Endothelial cell of umbilical vein (primary cell): ENCODE data around the gene PRKCQ. TPM values are rescaled to one million over a fixed set of nuclear protein-coding genes. Genes with fewer than 3 reads are reported as not detected.

Experiments used
- BruUV-seq: library from RNA; stranded (reverse); fragments of 400-500 nt; replicated peaks from 2 replicates; lab custom pipeline; 2021; lab: Mats Ljungman, UMichigan
- CTCF ChIA-PET: fragments of 300-600, 350-600 bp; sonication (Branson Sonifier 250); formaldehyde crosslinking; loops from one replicate; lab custom pipeline; 2021; ENCODE audit warnings: antibody characterized with exemption, inconsistent platforms; lab: Charles Lee
- POLR2A ChIA-PET: fragments of 300-600, 350-600 bp; sonication (Branson Sonifier 250); formaldehyde crosslinking; loops from one replicate; lab custom pipeline; 2021; ENCODE audit warnings: antibody characterized with exemption, inconsistent platforms; lab: Charles Lee
- DNase-seq: peaks from one replicate; pipeline ENCODE4 v3.0.0-alpha.2; 2011; ENCODE audit warnings: low read depth, low spot score
- FAIRE-seq: peaks from 2 replicates; lab custom pipeline; 2011; peaks lifted over from hg19 to GRCh38; lab: Jason Lieb, UNC
- H2AFZ ChIP-seq: 2 replicates; pipeline ENCODE4 v1.6.0; 2012; ENCODE audit warnings: low read depth, low read length, control low read depth, inconsistent platforms
- H3K27ac ChIP-seq: 2 replicates; pipeline ENCODE4 v1.5.1; 2011; ENCODE audit warnings: low read depth, mild to moderate bottlenecking, control low read depth, low read length, moderate library complexity; ENCODE audit not compliant: insufficient read depth
- H3K27me3 ChIP-seq, 2 experiments: 2 replicates each; pipeline versions ENCODE4 v1.6.0 to v1.6.1; 2011; ENCODE audit warnings: low read length in 2 of 2, mixed read lengths in 1 of 2; ENCODE audit not compliant: control insufficient read depth in 2 of 2, insufficient read depth in 2 of 2
- H3K36me3 ChIP-seq, 2 experiments: 2 replicates in 1 of 2; 3 replicates in 1 of 2; pipeline ENCODE4 v1.5.1; 2011; ENCODE audit warnings: low read length in 2 of 2, mild to moderate bottlenecking in 1 of 2, moderate library complexity in 1 of 2; ENCODE audit not compliant: control insufficient read depth in 2 of 2, insufficient read depth in 2 of 2; ENCODE audit errors: extremely low read depth in 1 of 2
- H3K4me1 ChIP-seq: 3 replicates; pipeline ENCODE4 v1.5.1; 2011; ENCODE audit warnings: mild to moderate bottlenecking, low read length; ENCODE audit not compliant: control insufficient read depth, insufficient read depth; ENCODE audit errors: extremely low read depth
- H3K4me2 ChIP-seq: 2 replicates; pipeline ENCODE4 v1.6.1; 2011; ENCODE audit warnings: low read length, control low read depth, mixed read lengths; ENCODE audit not compliant: insufficient read depth
- H3K4me3 ChIP-seq, 3 experiments: fragments of 200-600 bp in 1 of 3; sonication (generic), shearing (Covaris generic) in 1 of 3; replicated peaks in 1 of 3; 2 replicates each; pipeline ENCODE4 v1.5.1; 2011 to 2016; ENCODE audit warnings: control low read depth in 3 of 3, low read length in 3 of 3, mild to moderate bottlenecking in 2 of 3, inconsistent platforms in 1 of 3, low read depth in 1 of 3, moderate library complexity in 1 of 3; ENCODE audit not compliant: insufficient read depth in 1 of 3
- H3K79me2 ChIP-seq: 2 replicates; pipeline ENCODE4 v1.6.0; 2012; ENCODE audit warnings: low read length, inconsistent platforms; ENCODE audit not compliant: control insufficient read depth, insufficient read depth
- H3K9ac ChIP-seq: replicated peaks from 2 replicates; pipeline ENCODE3; 2011; ENCODE audit warnings: low read length, control low read depth; ENCODE audit not compliant: insufficient read depth; ENCODE audit errors: extremely low read depth
- H3K9me1 ChIP-seq: replicated peaks from 3 replicates; pipeline ENCODE4 v1.6.0; 2011; ENCODE audit warnings: mild to moderate bottlenecking, low read length; ENCODE audit not compliant: control insufficient read depth, insufficient read depth; ENCODE audit errors: extremely low read depth
- H3K9me3 ChIP-seq: replicated peaks from 2 replicates; pipeline ENCODE4 v1.5.1; 2012; ENCODE audit warnings: low read length, inconsistent platforms; ENCODE audit not compliant: control insufficient read depth, insufficient read depth
- H4K20me1 ChIP-seq: replicated peaks from 2 replicates; pipeline ENCODE3; 2011; ENCODE audit warnings: mild to moderate bottlenecking, low read length; ENCODE audit not compliant: control insufficient read depth, insufficient read depth; ENCODE audit errors: extremely low read depth
- EZH2 ChIP-seq: IDR thresholded peaks from 2 replicates; pipeline ENCODE4 v1.6.1; 2012; ENCODE audit warnings: borderline replicate concordance, low read depth, mild to moderate bottlenecking, moderate library complexity, low read length, inconsistent platforms; ENCODE audit not compliant: severe bottlenecking
- FOS ChIP-seq: IDR thresholded peaks from 2 replicates; pipeline ENCODE4 v1.6.1; 2011; ENCODE audit warnings: mild to moderate bottlenecking, low read length, moderate library complexity, borderline replicate concordance; ENCODE audit not compliant: insufficient read depth
- GATA2 ChIP-seq: IDR thresholded peaks from 2 replicates; pipeline ENCODE4 v1.7.0; 2011; ENCODE audit warnings: low read depth, mild to moderate bottlenecking, moderate library complexity, mixed read lengths, low read length; ENCODE audit not compliant: insufficient read length, insufficient read depth
- JUN ChIP-seq: IDR thresholded peaks from 2 replicates; pipeline ENCODE4 v1.6.1; 2011; ENCODE audit warnings: borderline replicate concordance, low read depth; ENCODE audit not compliant: insufficient read length, insufficient read depth
- MAX ChIP-seq: IDR thresholded peaks from 2 replicates; pipeline ENCODE4 v1.6.1; 2011; ENCODE audit not compliant: insufficient read depth, insufficient read length
- MYC ChIP-seq: IDR thresholded peaks from one replicate; pipeline ENCODE4 v1.6.1; 2011; ENCODE audit warnings: mild to moderate bottlenecking, low read depth, low read length
- POLR2A ChIP-seq: IDR thresholded peaks from 2 replicates; pipeline ENCODE4 v1.6.1; 2012; ENCODE audit warnings: low read depth, mild to moderate bottlenecking, control low read depth, low read length
- POLR2AphosphoS5 ChIP-seq: IDR thresholded peaks from 2 replicates; pipeline ENCODE4 v1.6.1; 2012; ENCODE audit warnings: low read depth, mild to moderate bottlenecking, control low read depth, low read length, moderate library complexity; ENCODE audit not compliant: insufficient read depth
- dilution Hi-C: fragments of 300-500 bp; cut with MboI; formaldehyde crosslinking; loops from one replicate; pipeline ENCODE4 v1.15.0; 2019; ENCODE audit warnings: low sequenced_read_pairs; ENCODE audit not compliant: extremely low pct_ligation_motif_present
- intact Hi-C: fragments of 100-400 bp; cut with micrococcal nuclease; formaldehyde crosslinking; loops from one replicate; pipeline ENCODE4 v1.10.0; 2022
- polyA plus RNA-seq, 4 experiments: library from polyadenylated mRNA; depleted of rRNA in 3 of 4; stranded (reverse) in 3 of 4; unstranded in 1 of 4; fragments of >200 nt; gene quantifications; 2 replicates each; pipeline versions ENCODE4 v1.2.1 to v1.2.3, GENCODE V29; 2011 to 2012; ENCODE audit warnings: missing spikeins in 1 of 4
- total RNA-seq: library from RNA; stranded (reverse); gene quantifications from 2 replicates; pipeline ENCODE4 v1.2.3, GENCODE V29; 2021
- TF ChIP-seq, protein P1 (sequence below), 2 donors: IDR thresholded peaks; 1 replicate in 1 of 2; 2 replicates in 1 of 2; pipeline ENCODE4 v1.5.1; 2011; ENCODE audit warnings: low read length in 2 of 2, mild to moderate bottlenecking in 2 of 2, moderate library complexity in 2 of 2, control low read depth in 1 of 2, inconsistent platforms in 1 of 2, low read depth in 1 of 2; ENCODE audit not compliant: insufficient read depth in 1 of 2; ENCODE audit errors: extremely low read depth in 1 of 2

Gene PRKCQ
- total and polyA plus RNA-seq, 2 donors (not counting 3 experiments of a cell fraction or from before 2014, with no cell fraction given): 0.32 to 0.55 TPM

GRCh38 chr10:6426317-6426716 is 153.8 kb downstream of the PRKCQ start:
- CTCF ChIA-PET: no interaction called here
- no peaks in the 10 kb centered on the region for H3K4me1 ChIP-seq
- H3K27ac ChIP-seq: no peak overlapping the region
- no peak overlapping the region for H3K4me2 ChIP-seq
- H3K9me3 ChIP-seq: no peaks in the 10 kb centered on the region
- no peak for FAIRE-seq
- TF ChIP-seq GATA2 (no peak), JUN (no peak), POLR2A (no peak), MAX (no peak), POLR2AphosphoS5 (no peak), EZH2 (no peak), FOS (no peak), MYC (no peak)
- TF ChIP-seq, protein P1, sequence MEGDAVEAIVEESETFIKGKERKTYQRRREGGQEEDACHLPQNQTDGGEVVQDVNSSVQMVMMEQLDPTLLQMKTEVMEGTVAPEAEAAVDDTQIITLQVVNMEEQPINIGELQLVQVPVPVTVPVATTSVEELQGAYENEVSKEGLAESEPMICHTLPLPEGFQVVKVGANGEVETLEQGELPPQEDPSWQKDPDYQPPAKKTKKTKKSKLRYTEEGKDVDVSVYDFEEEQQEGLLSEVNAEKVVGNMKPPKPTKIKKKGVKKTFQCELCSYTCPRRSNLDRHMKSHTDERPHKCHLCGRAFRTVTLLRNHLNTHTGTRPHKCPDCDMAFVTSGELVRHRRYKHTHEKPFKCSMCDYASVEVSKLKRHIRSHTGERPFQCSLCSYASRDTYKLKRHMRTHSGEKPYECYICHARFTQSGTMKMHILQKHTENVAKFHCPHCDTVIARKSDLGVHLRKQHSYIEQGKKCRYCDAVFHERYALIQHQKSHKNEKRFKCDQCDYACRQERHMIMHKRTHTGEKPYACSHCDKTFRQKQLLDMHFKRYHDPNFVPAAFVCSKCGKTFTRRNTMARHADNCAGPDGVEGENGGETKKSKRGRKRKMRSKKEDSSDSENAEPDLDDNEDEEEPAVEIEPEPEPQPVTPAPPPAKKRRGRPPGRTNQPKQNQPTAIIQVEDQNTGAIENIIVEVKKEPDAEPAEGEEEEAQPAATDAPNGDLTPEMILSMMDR (IDR thresholded peaks at IDR 0.05; ENCODE audit: extremely low read depth in 1 of 2, insufficient read depth in 1 of 2, low read depth in 1 of 2, low read length in 2 of 2): no peak
- H3K79me2 ChIP-seq: no peaks in the 10 kb centered on the region
- no peak overlapping the region for H3K9ac ChIP-seq
- H3K4me3 ChIP-seq: no peak overlapping the region
- no peaks in the 10 kb centered on the region for H3K9me1 ChIP-seq
- H4K20me1 ChIP-seq: no peaks in the 10 kb centered on the region
- intact Hi-C loops (no loop called here), dilution Hi-C loops (no loop called here)
- BruUV-seq: no TSS peak
- no peaks in the 10 kb centered on the region for H3K27me3 ChIP-seq
- no peaks in the 10 kb centered on the region for H3K36me3 ChIP-seq
- POLR2A ChIA-PET: no interaction called here
- no peak for DNase-seq
- H2AFZ ChIP-seq: no peak overlapping the region
